GM12878 (cell line): Measurements from ENCODE around the gene ATP6AP2. TPM values are rescaled to one million over a fixed set of nuclear protein-coding genes. Genes with fewer than 3 reads are reported as not detected.

Experiments
- ATAC-seq: fragments of 200-7000 bp; cut with Tn5 transposase; 3 replicates; pipeline ENCODE4 v1.9.1; 2020; ENCODE audit warnings: mild to moderate bottlenecking, moderate library complexity
- BruUV-seq: library from RNA; stranded (reverse); fragments of 400-500 nt; replicated peaks from 2 replicates; lab custom pipeline; 2021; lab: Mats Ljungman, UMichigan
- CTCF ChIA-PET: fragments of 300-600 bp; sonication (Branson Sonifier 250); formaldehyde crosslinking; extraction: SDS; loops from one replicate; lab custom pipeline; 2021; ENCODE audit warnings: inconsistent platforms; lab: Yijun Ruan, JAX
- POLR2A ChIA-PET: fragments of 350-600 bp; formaldehyde crosslinking; extraction: SDS; loops from one replicate; lab custom pipeline; 2021; ENCODE audit warnings: inconsistent platforms; lab: Charles Lee
- RAD21 ChIA-PET: fragments of 300-600 bp; sonication (Branson Sonifier 250); formaldehyde crosslinking; loops from one replicate; lab custom pipeline; 2023; ENCODE audit warnings: antibody characterized with exemption; ENCODE audit not compliant: unreplicated experiment; lab: Charles Lee
- SMC1A ChIA-PET: fragments of 300-600 bp; sonication (Branson Sonifier 250); formaldehyde crosslinking; loops from one replicate; lab custom pipeline; 2023; ENCODE audit not compliant: unreplicated experiment, uncharacterized antibody; lab: Charles Lee
- DNase-seq: peaks from one replicate; pipeline ENCODE4 v3.0.0-alpha.2; 2011; ENCODE audit warnings: low read depth, low spot score
- FAIRE-seq: peaks from 3 replicates; lab custom pipeline; 2011; peaks lifted over from hg19 to GRCh38; lab: Jason Lieb, UNC
- H2AFZ ChIP-seq: 2 replicates; pipeline ENCODE4 v1.6.0; 2011; ENCODE audit warnings: low read depth, low read length, control low read depth; ENCODE audit not compliant: control insufficient read depth
- H3K27ac ChIP-seq: 2 replicates; pipeline ENCODE4 v1.5.1; 2011; ENCODE audit warnings: control low read depth; ENCODE audit not compliant: control insufficient read depth, insufficient read depth
- H3K27me3 ChIP-seq, 2 experiments: replicated peaks in 1 of 2; 2 replicates each; pipeline versions ENCODE4 v1.6.0 to v1.6.1; 2011; ENCODE audit warnings: low read length in 1 of 2; ENCODE audit not compliant: control insufficient read depth in 2 of 2, insufficient read depth in 2 of 2
- H3K36me3 ChIP-seq, 2 experiments: 2 replicates each; pipeline ENCODE4 v1.5.1; 2011; ENCODE audit warnings: low read length in 1 of 2; ENCODE audit not compliant: control insufficient read depth in 2 of 2, insufficient read depth in 2 of 2
- H3K4me1 ChIP-seq: 2 replicates; pipeline ENCODE4 v1.6.1; 2011; ENCODE audit warnings: mild to moderate bottlenecking, low read length, moderate library complexity, mixed read lengths; ENCODE audit not compliant: control insufficient read depth, insufficient read depth
- H3K4me2 ChIP-seq: 2 replicates; pipeline ENCODE4 v1.6.0; 2011; ENCODE audit warnings: control low read depth; ENCODE audit not compliant: control insufficient read depth, insufficient read depth
- H3K4me3 ChIP-seq: fragments of 200-600 bp; sonication (generic); 2 replicates; pipeline ENCODE4 v1.5.1; 2016
- H3K79me2 ChIP-seq: 2 replicates; pipeline ENCODE4 v1.6.0; 2011; ENCODE audit warnings: low read length; ENCODE audit not compliant: control insufficient read depth, insufficient read depth
- H3K9ac ChIP-seq: 2 replicates; pipeline ENCODE4 v1.8.0; 2011; ENCODE audit warnings: low read length, control low read depth, mixed read lengths; ENCODE audit not compliant: control insufficient read depth, insufficient read depth
- H3K9me3 ChIP-seq: replicated peaks from 3 replicates; pipeline ENCODE4 v1.5.1; 2011; ENCODE audit warnings: mild to moderate bottlenecking, low read length; ENCODE audit not compliant: control insufficient read depth, insufficient read depth
- H4K20me1 ChIP-seq: 2 replicates; pipeline ENCODE4 v1.6.0; 2011; ENCODE audit not compliant: control insufficient read depth, insufficient read depth
- BACH1 ChIP-seq: fragments of 450-650 bp; IDR thresholded peaks from 2 replicates; pipeline ENCODE4 v1.6.1; 2017; ENCODE audit warnings: mild to moderate bottlenecking, borderline replicate concordance
- BHLHE40 ChIP-seq, 2 experiments: fragments of 450-650 bp in 1 of 2; IDR thresholded peaks; 2 replicates each; pipeline ENCODE4 v1.6.1; 2011 to 2017; ENCODE audit warnings: low read depth in 2 of 2, borderline replicate concordance in 1 of 2, improper control_type of control experiment in 1 of 2, low read length in 1 of 2, mild to moderate bottlenecking in 1 of 2
- ETV6 ChIP-seq, 2 experiments: fragments of 450-650 bp in 1 of 2; IDR thresholded peaks in 1 of 2; conservative IDR thresholded peaks in 1 of 2; 2 replicates each; pipeline ENCODE4 v1.6.1; 2014; ENCODE audit warnings: antibody characterized with exemption in 1 of 2, borderline replicate concordance in 1 of 2, low read depth in 1 of 2, mild to moderate bottlenecking in 1 of 2, moderate library complexity in 1 of 2
- FOXK2 ChIP-seq: fragments of 450-650 bp; IDR thresholded peaks from 2 replicates; pipeline ENCODE4 v1.6.1; 2017; ENCODE audit warnings: mild to moderate bottlenecking, moderate library complexity
- GABPA ChIP-seq: IDR thresholded peaks from 2 replicates; pipeline ENCODE4 v1.6.1; 2014; ENCODE audit warnings: antibody characterized with exemption, low read depth, mild to moderate bottlenecking, inconsistent platforms
- GATAD2B ChIP-seq: fragments of 450-650 bp; conservative IDR thresholded peaks from 2 replicates; pipeline ENCODE4 v1.6.1; 2017; ENCODE audit warnings: low read depth, mild to moderate bottlenecking, moderate library complexity
- HCFC1 ChIP-seq: fragments of 150-350 bp; IDR thresholded peaks from 2 replicates; pipeline ENCODE4 v1.6.1; 2014; ENCODE audit warnings: low read length
- MTA2 ChIP-seq: fragments of 450-650 bp; IDR thresholded peaks from 2 replicates; pipeline ENCODE4 v1.6.1; 2016; ENCODE audit warnings: low read depth, mild to moderate bottlenecking, moderate library complexity
- MTA3 ChIP-seq: IDR thresholded peaks from 2 replicates; pipeline ENCODE4 v1.6.1; 2012; ENCODE audit warnings: low read length, inconsistent platforms, borderline replicate concordance
- NRF1 ChIP-seq: conservative IDR thresholded peaks from 2 replicates; pipeline ENCODE4 v1.6.1; 2011; ENCODE audit warnings: mild to moderate bottlenecking, low read depth, low read length, improper control_type of control experiment
- PAX5 ChIP-seq: IDR thresholded peaks from 2 replicates; pipeline ENCODE4 v1.6.1; 2011; ENCODE audit warnings: low read depth, low read length, borderline replicate concordance
- PML ChIP-seq: IDR thresholded peaks from 2 replicates; pipeline ENCODE4 v1.6.1; 2012; ENCODE audit warnings: low read length, inconsistent platforms
- RAD51 ChIP-seq: fragments of 450-650 bp; IDR thresholded peaks from 2 replicates; pipeline ENCODE4 v1.6.1; 2016; ENCODE audit warnings: moderate library complexity, mild to moderate bottlenecking, inconsistent platforms
- TCF12 ChIP-seq: IDR thresholded peaks from 2 replicates; pipeline ENCODE4 v1.6.1; 2011; ENCODE audit warnings: low read depth, mild to moderate bottlenecking, low read length
- WRNIP1 ChIP-seq: IDR thresholded peaks from 2 replicates; pipeline ENCODE4 v1.6.1; 2011; ENCODE audit warnings: low read depth, low read length, improper control_type of control experiment, borderline replicate concordance
- ZNF274 ChIP-seq: IDR thresholded peaks from one replicate; pipeline ENCODE4 v1.8.0; 2011; ENCODE audit not compliant: insufficient read length, insufficient read depth
- ZZZ3 ChIP-seq: IDR thresholded peaks from 2 replicates; pipeline ENCODE4 v1.6.1; 2011; ENCODE audit warnings: low read depth; ENCODE audit not compliant: control insufficient read depth, insufficient read length
- WGBS: methylation state at CpG from one replicate; pipeline ENCODE4 v1.1.6; 2016; ENCODE audit warnings: low lambda C conversion rate; ENCODE audit not compliant: insufficient replicate concordance, insufficient coverage; ENCODE audit errors: missing lambda C conversion rate; 5-methylcytosine and 5-hydroxymethylcytosine counted together
- in situ Hi-C: fragments of 300-500 bp; cut with MboI; formaldehyde crosslinking; loops from 9 replicates; pipeline ENCODE4 v1.14.3; 2018; ENCODE audit warnings: mixed read lengths
- intact Hi-C: fragments of 100-400 bp; cut with micrococcal nuclease; formaldehyde crosslinking; loops from one replicate; pipeline ENCODE4 v1.14.2; 2022; ENCODE audit not compliant: unreplicated experiment
- polyA plus RNA-seq, 11 experiments: library from polyadenylated mRNA; depleted of rRNA in 4 of 11; unstranded in 6 of 11; stranded (reverse) in 5 of 11; fragments of >200 nt; fragmentation: Nextera tagmentation in 4 of 11; fragmentation: Illumina TruSeq in 1 of 11; extraction: Ambion mirVana in 4 of 11; extraction: Trizol in 1 of 11; gene quantifications; 1 replicate in 1 of 11; 2 replicates in 10 of 11; pipeline versions ENCODE4 v1.2.1 to v1.2.3, GENCODE V29; 2011 to 2016; ENCODE audit warnings: inconsistent platforms in 2 of 11, missing spikeins in 2 of 11, low read depth in 1 of 11
- total RNA-seq, 4 experiments: library from RNA; depleted of rRNA in 3 of 4; stranded (reverse); fragments of >200 nt in 3 of 4; fragmentation: Illumina TruSeq in 1 of 4; extraction: Trizol in 1 of 4; gene quantifications; 2 replicates each; pipeline versions ENCODE4 v1.2.1 to v1.2.3, GENCODE V29; 2013 to 2021
- TF ChIP-seq, protein P1 (sequence below): IDR thresholded peaks from 2 replicates; pipeline ENCODE4 v1.6.1; 2011; ENCODE audit warnings: low read depth, mild to moderate bottlenecking, low read length, moderate library complexity, borderline replicate concordance; ENCODE audit errors: extremely low read depth
- TF ChIP-seq, protein P2 (sequence below): IDR thresholded peaks from 2 replicates; pipeline ENCODE4 v1.6.1; 2011; ENCODE audit warnings: mild to moderate bottlenecking, low read depth, low read length, moderate library complexity; ENCODE audit not compliant: insufficient replicate concordance
- TF ChIP-seq, protein P3 (sequence below), 3 experiments: IDR thresholded peaks in 2 of 3; conservative IDR thresholded peaks in 1 of 3; 2 replicates each; pipeline ENCODE4 v1.5.1; 2011; ENCODE audit warnings: low read depth in 3 of 3, low read length in 3 of 3, mild to moderate bottlenecking in 3 of 3, control low read depth in 2 of 3, moderate library complexity in 2 of 3, inconsistent platforms in 1 of 3, mixed read lengths in 1 of 3; ENCODE audit not compliant: control insufficient read depth in 2 of 3, insufficient read depth in 1 of 3; ENCODE audit errors: extremely low read depth in 1 of 3

Gene ATP6AP2
- total and polyA plus RNA-seq, 10 of the 15 experiments (the other 5 are each of a cell fraction or from before 2014, with no cell fraction given) = 36.3 to 141 (median 56.0) TPM

DNA sequence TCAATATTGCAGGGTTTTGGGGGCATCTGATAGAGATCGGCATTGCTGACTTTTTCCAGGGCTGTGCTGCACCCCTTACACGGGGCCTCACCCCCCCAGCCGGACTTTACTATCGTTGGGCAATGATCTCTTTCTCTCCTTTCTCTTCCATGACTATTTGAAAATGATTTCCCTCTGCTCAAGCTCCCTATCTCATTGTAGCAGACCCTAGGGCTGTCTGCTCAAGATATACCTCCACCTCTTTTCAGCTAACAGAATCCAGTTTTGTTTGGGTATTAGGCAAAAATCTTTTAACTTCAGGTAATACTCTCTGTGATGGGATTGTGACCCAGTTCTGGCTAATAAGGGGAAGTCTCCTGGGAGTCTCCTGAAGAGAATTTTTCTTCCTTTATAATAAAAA lies 43.5 kb upstream of the ATP6AP2 start (continued):
- TF ChIP-seq BHLHE40 (IDR thresholded peaks at IDR 0.05; ENCODE audit: borderline replicate concordance in 1 of 2, low read depth in 2 of 2, low read length in 1 of 2) (no peak), TCF12 (no peak), RAD51 (no peak), HCFC1 (no peak), GATAD2B (no peak), NRF1 (no peak), FOXK2 (no peak)

DNA sequence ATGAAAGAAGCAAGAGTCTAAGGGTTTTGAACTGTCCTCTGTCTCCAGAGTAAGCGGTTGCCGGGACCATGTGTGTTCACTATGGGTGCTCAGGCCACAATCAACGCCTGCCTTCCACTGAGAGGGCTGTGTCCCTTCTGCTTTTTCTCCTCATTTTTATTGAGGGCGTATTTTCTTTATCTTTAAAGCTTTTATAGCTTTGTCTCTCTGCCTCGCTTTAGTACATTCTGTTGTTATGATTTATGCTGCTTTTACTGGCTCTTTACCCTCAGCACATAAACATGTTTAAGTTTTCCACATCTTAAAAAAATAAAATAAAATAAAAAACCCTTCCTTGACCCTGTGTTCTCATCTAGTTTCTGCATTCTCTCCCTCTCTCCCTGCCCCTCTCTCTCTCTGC lies 42.4 kb upstream of the ATP6AP2 start:
- no peak for DNase-seq
- in situ Hi-C loops (no loop called here), intact Hi-C loops (no loop called here)
- ATAC-seq = no peak
- Histone ChIP-seq H3K9ac (no peak overlapping the region), H2AFZ (no peak overlapping the region), H3K27me3 (peaks cover 0 to 2% of the 10 kb centered on the region in 2 experiments; a peak in 2 of 4 replicates), H3K36me3 (no peaks in the 10 kb centered on the region), H3K9me3 (peaks cover 6% of the 10 kb centered on the region; the same call in 1 of the 3 replicates), H3K4me2 (no peak overlapping the region), H4K20me1 (no peaks in the 10 kb centered on the region), H3K27ac (no peak overlapping the region; the same call in 1 of the 2 replicates), H3K79me2 (no peaks in the 10 kb centered on the region), H3K4me3 (no peak overlapping the region), H3K4me1 (peaks cover 11% of the 10 kb centered on the region)
- WGBS = 72% methylated on average over 5 of the region's 5 CpGs
- ChIA-PET SMC1A (interaction anchor here (0.6 to 1.3 kb wide), 3 partner anchors 15 to 498 kb away, joined by 3 to 5 read pairs (median 3); no protein-coding TSS in a partner anchor), POLR2A (no interaction called here), RAD21 (interaction anchor here (0.8 kb wide), 1 partner anchor 582 kb away, joined by 3 read pairs; no protein-coding TSS in a partner anchor), CTCF (interaction anchor here (0.6 to 2.4 kb wide), 5 partner anchors 14 to 743 kb away, joined by 3 to 9 read pairs (median 3); no protein-coding TSS in a partner anchor)
- no TSS peak for BruUV-seq
- FAIRE-seq = no peak
- no peak for TF ChIP-seq WRNIP1
- TF ChIP-seq BACH1 = no peak
- TF ChIP-seq MTA3 = no peak
- no peak for TF ChIP-seq GABPA
- TF ChIP-seq, protein P1, sequence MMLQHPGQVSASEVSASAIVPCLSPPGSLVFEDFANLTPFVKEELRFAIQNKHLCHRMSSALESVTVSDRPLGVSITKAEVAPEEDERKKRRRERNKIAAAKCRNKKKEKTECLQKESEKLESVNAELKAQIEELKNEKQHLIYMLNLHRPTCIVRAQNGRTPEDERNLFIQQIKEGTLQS = no peak
- TF ChIP-seq ZNF274 = no peak
- TF ChIP-seq MTA2 = no peak
- TF ChIP-seq ZZZ3 = no peak
- no peak for TF ChIP-seq ETV6 (conservative IDR thresholded peaks at IDR 0.05 in 1 of 2, IDR thresholded peaks at IDR 0.05 in 1 of 2; ENCODE audit: borderline replicate concordance in 1 of 2, low read depth in 1 of 2)
- TF ChIP-seq PAX5 = no peak
- TF ChIP-seq, protein P2, sequence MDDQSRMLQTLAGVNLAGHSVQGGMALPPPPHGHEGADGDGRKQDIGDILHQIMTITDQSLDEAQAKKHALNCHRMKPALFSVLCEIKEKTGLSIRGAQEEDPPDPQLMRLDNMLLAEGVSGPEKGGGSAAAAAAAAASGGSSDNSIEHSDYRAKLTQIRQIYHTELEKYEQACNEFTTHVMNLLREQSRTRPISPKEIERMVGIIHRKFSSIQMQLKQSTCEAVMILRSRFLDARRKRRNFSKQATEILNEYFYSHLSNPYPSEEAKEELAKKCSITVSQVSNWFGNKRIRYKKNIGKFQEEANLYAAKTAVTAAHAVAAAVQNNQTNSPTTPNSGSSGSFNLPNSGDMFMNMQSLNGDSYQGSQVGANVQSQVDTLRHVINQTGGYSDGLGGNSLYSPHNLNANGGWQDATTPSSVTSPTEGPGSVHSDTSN = no peak
- TF ChIP-seq, protein P3, sequence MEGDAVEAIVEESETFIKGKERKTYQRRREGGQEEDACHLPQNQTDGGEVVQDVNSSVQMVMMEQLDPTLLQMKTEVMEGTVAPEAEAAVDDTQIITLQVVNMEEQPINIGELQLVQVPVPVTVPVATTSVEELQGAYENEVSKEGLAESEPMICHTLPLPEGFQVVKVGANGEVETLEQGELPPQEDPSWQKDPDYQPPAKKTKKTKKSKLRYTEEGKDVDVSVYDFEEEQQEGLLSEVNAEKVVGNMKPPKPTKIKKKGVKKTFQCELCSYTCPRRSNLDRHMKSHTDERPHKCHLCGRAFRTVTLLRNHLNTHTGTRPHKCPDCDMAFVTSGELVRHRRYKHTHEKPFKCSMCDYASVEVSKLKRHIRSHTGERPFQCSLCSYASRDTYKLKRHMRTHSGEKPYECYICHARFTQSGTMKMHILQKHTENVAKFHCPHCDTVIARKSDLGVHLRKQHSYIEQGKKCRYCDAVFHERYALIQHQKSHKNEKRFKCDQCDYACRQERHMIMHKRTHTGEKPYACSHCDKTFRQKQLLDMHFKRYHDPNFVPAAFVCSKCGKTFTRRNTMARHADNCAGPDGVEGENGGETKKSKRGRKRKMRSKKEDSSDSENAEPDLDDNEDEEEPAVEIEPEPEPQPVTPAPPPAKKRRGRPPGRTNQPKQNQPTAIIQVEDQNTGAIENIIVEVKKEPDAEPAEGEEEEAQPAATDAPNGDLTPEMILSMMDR (IDR thresholded peaks at IDR 0.05 in 2 of 3, conservative IDR thresholded peaks at IDR 0.05 in 1 of 3; ENCODE audit: control insufficient read depth in 2 of 3, extremely low read depth in 1 of 3, insufficient read depth in 1 of 3, low read depth in 3 of 3, low read length in 3 of 3) = no peak
- no peak for TF ChIP-seq PML
